Testis (tissue), 3 donors: ENCODE data around the gene BAZ1B. TPM values are rescaled to one million over a fixed set of nuclear protein-coding genes. Genes with fewer than 3 reads are reported as not detected.
A peak's percentile ranks its signal among the peaks of the same experiment; 100 is the strongest.
"Not testable (repeated sequence)": the region's sequence is repeated elsewhere in the genome, so short reads cannot be mapped to it uniquely, and the experiment has no call there.

Experiments used
- DNase-seq: peaks from one replicate; pipeline ENCODE4 v3.0.0-alpha.2; 2019
- H3K27ac ChIP-seq, 2 donors: fragments of 200-600 bp; sonication (generic); one replicate each; pipeline ENCODE4 v1.5.1; 2019
- H3K27me3 ChIP-seq: fragments of 200-600 bp; sonication (generic); one replicate; pipeline ENCODE4 v1.5.1; 2019
- H3K36me3 ChIP-seq: fragments of 200-600 bp; sonication (generic); one replicate; pipeline ENCODE4 v1.5.1; 2017; ENCODE audit warnings: low read depth; ENCODE audit errors: missing control alignments
- H3K4me1 ChIP-seq: fragments of 200-600 bp; sonication (generic); one replicate; pipeline ENCODE4 v1.5.1; 2019
- H3K4me3 ChIP-seq, 2 donors: fragments of 200-600 bp; sonication (generic); one replicate each; pipeline ENCODE4 v1.5.1; 2017 to 2019
- H3K9me3 ChIP-seq: fragments of 200-600 bp; sonication (generic); one replicate; pipeline ENCODE4 v1.5.1; 2017
- POLR2A ChIP-seq: fragments of 450-650 bp; IDR thresholded peaks from one replicate; pipeline ENCODE4 v1.6.1; 2017; ENCODE audit warnings: antibody characterized with exemption, mild to moderate bottlenecking, moderate library complexity
- WGBS, 2 donors: methylation state at CpG; one replicate each; pipeline ENCODE4 v1.1.5; 2018; 5-methylcytosine and 5-hydroxymethylcytosine counted together
- intact Hi-C: fragments of 100-400 bp; cut with DNase I; formaldehyde crosslinking; loops from one replicate; pipeline ENCODE4 v1.15.1; 2023; ENCODE audit warnings: low total_unique reads
- polyA plus RNA-seq: library from polyadenylated mRNA; stranded (reverse); fragments of 350-450 nt; fragmentation: Illumina TruSeq; extraction: RNeasy Lipid Tissue Mini Kit (QIAGEN cat#74804); gene quantifications from one replicate; pipeline ENCODE4 v1.2.3, GENCODE V29; 2014; ENCODE audit warnings: low read depth, low replicate concordance; ENCODE audit not compliant: insufficient read depth
- total RNA-seq, 2 donors: library from RNA; depleted of rRNA; stranded (reverse); fragments of >200 nt; gene quantifications; one replicate each; pipeline ENCODE4 v1.2.3, GENCODE V29; 2016
- TF ChIP-seq, protein P1 (sequence below), 3 experiments: fragments of 450-650 bp in 2 of 3; fragments of 200-600 bp in 1 of 3; sonication (generic) in 1 of 3; IDR thresholded peaks; one replicate each; pipeline ENCODE4 v1.5.1; 2016 to 2019; ENCODE audit warnings: antibody characterized with exemption in 3 of 3, mild to moderate bottlenecking in 2 of 3, moderate library complexity in 1 of 3

BAZ1B gene
- total and polyA plus RNA-seq, 3 donors from 2014 or later: 30.8 to 72.8 (median 59.4) TPM

DNA sequence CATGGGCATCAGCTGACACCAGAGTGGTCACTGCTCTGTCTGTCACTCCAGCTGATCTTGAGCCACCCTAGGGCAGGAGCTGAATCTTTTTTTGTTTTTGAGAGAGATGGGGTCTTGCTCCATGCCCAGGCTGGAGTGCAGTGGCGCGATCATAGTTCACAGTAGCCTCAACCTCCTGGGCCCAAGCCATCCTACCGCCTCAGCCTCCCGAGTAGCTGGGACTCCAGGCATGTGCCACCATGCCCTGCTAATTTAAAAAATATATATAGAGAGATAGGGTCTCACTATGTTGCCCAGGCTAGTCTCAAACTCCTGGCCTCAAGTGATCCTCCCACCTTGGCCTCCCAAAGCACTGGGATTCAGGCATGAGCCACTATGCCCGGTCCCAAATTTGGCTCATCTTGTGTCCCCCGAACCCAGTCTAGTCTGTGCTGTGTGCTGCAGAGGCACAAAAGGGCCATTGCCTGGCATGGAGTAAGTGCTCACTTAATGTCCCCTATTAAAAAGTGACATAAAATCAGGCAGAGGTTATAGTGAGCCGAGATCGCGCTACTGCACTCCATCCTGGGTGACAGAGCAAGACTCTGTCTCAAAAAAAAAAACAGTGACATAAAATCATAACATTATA lies 96.6 kb downstream of the BAZ1B start:
- TF ChIP-seq, protein P1, sequence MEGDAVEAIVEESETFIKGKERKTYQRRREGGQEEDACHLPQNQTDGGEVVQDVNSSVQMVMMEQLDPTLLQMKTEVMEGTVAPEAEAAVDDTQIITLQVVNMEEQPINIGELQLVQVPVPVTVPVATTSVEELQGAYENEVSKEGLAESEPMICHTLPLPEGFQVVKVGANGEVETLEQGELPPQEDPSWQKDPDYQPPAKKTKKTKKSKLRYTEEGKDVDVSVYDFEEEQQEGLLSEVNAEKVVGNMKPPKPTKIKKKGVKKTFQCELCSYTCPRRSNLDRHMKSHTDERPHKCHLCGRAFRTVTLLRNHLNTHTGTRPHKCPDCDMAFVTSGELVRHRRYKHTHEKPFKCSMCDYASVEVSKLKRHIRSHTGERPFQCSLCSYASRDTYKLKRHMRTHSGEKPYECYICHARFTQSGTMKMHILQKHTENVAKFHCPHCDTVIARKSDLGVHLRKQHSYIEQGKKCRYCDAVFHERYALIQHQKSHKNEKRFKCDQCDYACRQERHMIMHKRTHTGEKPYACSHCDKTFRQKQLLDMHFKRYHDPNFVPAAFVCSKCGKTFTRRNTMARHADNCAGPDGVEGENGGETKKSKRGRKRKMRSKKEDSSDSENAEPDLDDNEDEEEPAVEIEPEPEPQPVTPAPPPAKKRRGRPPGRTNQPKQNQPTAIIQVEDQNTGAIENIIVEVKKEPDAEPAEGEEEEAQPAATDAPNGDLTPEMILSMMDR (IDR thresholded peaks at IDR 0.05): no peak
- Histone ChIP-seq H3K4me1 (peaks cover 3% of the 10 kb centered on the region), H3K36me3 (no peaks in the 10 kb centered on the region), H3K27ac (no peak overlapping the region), H3K9me3 (no peaks in the 10 kb centered on the region), H3K27me3 (no peaks in the 10 kb centered on the region), H3K4me3 (no peak overlapping the region)
- DNase-seq: no peak
- 93 to 95% methylated on average over 9 of the region's 9 CpGs for WGBS, 2 donors
- intact Hi-C loops: no loop called here

DNA sequence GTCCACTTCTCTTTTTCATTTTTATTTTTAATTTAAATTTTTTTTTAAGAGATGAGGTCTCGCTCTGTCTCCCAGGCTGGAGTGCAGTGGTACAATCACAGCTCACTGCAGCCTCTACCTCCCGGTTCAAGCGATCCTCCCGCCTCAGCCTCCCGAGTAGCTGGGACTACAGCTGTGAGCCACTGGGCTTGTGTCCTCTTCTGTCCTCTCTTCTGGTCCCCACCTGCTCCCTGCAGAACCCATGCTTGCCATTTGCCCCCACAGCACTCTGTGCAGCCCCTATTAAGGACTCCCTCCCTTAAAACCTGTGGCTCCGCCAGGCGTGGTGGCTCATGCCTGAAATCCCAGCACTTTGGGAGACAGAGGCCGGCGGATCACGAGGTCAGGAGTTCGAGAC lies 97.6 kb downstream of the BAZ1B start:
- intact Hi-C loops: no loop called here
- TF ChIP-seq POLR2A: no peak
- TF ChIP-seq, protein P1 (IDR thresholded peaks at IDR 0.05): no peak
- no peak for DNase-seq
- peak overlapping the region in 1 of 2 donors; percentile 36 for H3K27ac ChIP-seq
- no peaks in the 10 kb centered on the region for H3K9me3 ChIP-seq
- peak overlapping the region; percentile 44 to 47 for H3K4me3 ChIP-seq
- H3K27me3 ChIP-seq: no peaks in the 10 kb centered on the region
- 52 to 68% methylated on average over 11 of the region's 11 CpGs for WGBS, 2 donors
- peaks cover 3% of the 10 kb centered on the region for H3K4me1 ChIP-seq
- no peaks in the 10 kb centered on the region for H3K36me3 ChIP-seq

DNA sequence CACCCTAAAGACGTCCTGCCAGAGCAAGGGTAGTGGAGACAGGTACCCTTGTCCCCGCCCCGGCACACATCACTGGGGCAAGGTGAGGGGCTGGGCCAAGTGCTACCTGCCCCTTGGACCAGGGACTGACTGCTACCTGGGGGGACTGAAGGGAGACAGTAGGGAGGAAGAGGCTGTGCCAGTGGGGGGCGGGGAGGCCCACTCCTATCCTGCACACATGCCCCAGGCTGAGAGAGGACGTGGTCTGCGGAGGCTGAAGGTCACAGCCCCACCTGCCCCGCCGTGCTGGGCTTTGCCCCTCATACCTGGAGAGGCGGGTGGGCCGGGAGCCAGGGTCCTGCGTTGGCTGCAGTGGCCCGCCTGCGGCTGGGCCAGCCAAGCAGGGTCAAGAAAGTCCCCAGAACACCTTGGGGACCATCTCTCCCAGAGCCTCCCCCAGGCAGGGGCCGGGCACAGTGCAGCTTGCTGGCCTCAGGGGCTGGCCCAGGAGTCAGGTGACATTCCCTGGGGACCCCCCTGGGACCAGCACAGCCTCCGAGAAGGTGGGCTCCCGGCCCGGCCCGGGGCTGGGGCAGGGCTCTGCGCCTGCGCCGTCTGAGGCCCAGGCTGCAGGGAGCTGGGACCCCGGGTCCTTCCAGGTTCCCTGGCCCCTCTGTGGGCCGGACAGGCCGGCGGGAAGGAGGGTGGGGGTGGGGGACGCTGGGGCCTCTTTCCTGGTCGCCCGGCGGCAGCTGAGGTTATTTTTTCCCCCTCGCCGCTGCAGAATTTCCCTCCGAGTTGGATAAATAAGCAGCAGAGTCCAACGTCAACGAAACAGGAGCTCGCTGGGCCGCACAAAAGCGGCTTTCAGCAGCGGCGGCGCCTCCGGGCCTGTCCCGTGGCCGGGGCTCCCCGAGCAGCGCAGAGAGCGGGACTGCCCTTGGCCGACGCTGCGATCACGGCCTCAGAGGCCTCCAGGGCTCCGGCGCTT lies 98.3 kb downstream of the BAZ1B start:
- no peak for DNase-seq
- intact Hi-C loops: no loop called here
- H3K27ac ChIP-seq: peak overlapping the region; percentile 31 to 36

DNA sequence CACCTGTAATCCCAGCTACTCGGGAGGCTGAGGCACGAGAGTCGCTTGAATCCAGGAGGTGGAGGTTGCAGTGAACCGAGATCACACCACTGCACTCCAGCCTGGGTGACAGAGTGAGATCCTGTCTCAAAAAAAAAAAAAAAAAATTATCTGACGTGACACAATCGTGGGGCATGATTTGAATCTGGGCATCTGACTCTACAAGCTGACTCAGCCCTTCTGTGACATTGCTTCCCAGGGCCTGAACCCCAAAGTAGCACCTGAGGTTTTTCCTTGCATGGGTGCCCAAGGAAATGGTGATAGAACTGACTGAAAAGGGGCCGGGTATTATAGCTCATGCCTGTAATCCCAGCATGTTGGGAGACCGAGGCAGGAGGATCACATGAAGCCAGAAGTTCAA lies 101.5 kb downstream of the BAZ1B start:
- H3K4me3 ChIP-seq, intact Hi-C loops, H3K27me3 ChIP-seq, DNase-seq, H3K4me1 ChIP-seq, H3K27ac ChIP-seq, H3K36me3 ChIP-seq, H3K9me3 ChIP-seq: not testable (repeated sequence)
- WGBS, 2 donors: 81 to 82% methylated on average over 8 of the region's 8 CpGs

More for the DNA sequence above, 98.3 kb downstream of the BAZ1B start:
- TF ChIP-seq POLR2A: no peak
- H3K4me1 ChIP-seq: no peaks in the 10 kb centered on the region
- no peaks in the 10 kb centered on the region for H3K36me3 ChIP-seq
- WGBS, 2 donors: 0 to 20% methylated on average over 20 to 51 of the region's 52 CpGs
- H3K27me3 ChIP-seq: no peaks in the 10 kb centered on the region
- no peaks in the 10 kb centered on the region for H3K9me3 ChIP-seq
- H3K4me3 ChIP-seq: peak overlapping the region; percentile 44 to 47

- H3K4me1 ChIP-seq, H3K27ac ChIP-seq, H3K4me3 ChIP-seq, H3K9me3 ChIP-seq, intact Hi-C loops, DNase-seq, H3K27me3 ChIP-seq, H3K36me3 ChIP-seq: not testable (repeated sequence)
- 37 to 48% methylated on average over 8 of the region's 8 CpGs for WGBS, 2 donors
Observed at GRCh38 chr7:73420016-73420415, 102.1 kb downstream of the BAZ1B start.

DNA sequence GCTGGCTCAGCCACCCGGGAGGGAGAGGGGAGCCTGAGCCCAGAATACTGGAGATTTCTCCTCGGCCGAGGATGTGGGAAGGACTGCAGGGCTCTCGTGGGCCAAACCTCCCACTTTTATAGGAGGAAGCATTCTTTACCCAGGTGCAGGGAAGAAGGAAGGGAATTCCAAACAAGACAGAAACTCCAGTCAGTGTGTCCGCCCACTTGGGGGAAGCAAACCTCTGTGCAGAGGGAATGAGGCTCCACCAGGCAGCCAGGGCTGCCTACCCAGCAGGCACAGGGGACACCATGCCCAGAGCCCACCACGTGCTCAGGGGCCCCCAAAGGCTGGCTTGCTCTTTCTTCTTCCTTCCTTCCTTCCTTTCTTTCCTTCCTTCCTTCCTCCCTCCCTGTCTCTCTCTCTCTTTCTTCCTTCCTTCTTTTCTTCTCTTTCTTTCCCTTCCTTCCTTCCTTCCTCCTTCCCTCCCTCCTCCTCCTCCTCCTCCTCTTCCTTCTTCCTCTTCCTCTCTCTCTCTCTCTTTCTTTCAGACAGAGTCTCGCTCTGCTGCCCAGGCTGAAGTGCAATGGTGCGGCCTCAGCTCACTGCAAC lies 103.9 kb downstream of the BAZ1B start:
- 80 to 82% methylated on average over 6 to 8 of the region's 8 CpGs for WGBS, 2 donors
- TF ChIP-seq POLR2A: no peak
- TF ChIP-seq, protein P1 (IDR thresholded peaks at IDR 0.05): no peak
- DNase-seq: no peak
- H3K27ac ChIP-seq: no peak overlapping the region
- H3K27me3 ChIP-seq: no peaks in the 10 kb centered on the region
- no peaks in the 10 kb centered on the region for H3K36me3 ChIP-seq
- no peak overlapping the region for H3K4me3 ChIP-seq
- intact Hi-C loops: no loop called here
- H3K4me1 ChIP-seq: no peaks in the 10 kb centered on the region
- H3K9me3 ChIP-seq: no peaks in the 10 kb centered on the region

- H3K4me3 ChIP-seq, DNase-seq, H3K4me1 ChIP-seq, H3K36me3 ChIP-seq, H3K27me3 ChIP-seq, H3K27ac ChIP-seq, intact Hi-C loops, H3K9me3 ChIP-seq: not testable (repeated sequence)
- WGBS, 2 donors: 29 to 66% methylated on average over 5 to 15 of the region's 15 CpGs
Observed at GRCh38 chr7:73410541-73411131, 111.5 kb downstream of the BAZ1B start.

DNA sequence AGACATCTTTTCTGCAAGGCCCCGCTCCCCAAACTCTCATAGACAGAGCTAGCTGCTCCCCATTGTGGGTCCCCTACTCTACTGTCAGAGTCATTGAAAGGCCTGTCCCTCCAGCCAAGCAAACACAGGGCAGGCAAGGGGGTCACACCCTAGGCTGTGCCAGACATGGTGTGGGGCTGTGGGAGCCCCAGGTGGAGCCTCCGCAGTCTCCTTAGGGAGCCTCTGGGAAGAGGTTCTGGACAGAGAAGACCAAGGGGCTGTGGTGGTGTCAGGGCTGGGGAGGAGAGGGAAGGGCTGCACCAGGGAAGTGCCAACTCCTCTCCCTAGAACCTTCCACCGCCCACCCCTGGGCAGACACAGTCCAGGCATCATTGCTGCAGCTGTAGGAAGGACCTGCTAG lies 117.2 kb downstream of the BAZ1B start:
- H3K27me3 ChIP-seq, H3K4me1 ChIP-seq, DNase-seq, H3K27ac ChIP-seq, H3K9me3 ChIP-seq, H3K4me3 ChIP-seq, H3K36me3 ChIP-seq, intact Hi-C loops: not testable (repeated sequence)
- 85 to 92% methylated on average over 2 to 3 of the region's 3 CpGs for WGBS, 2 donors
